Globus pallidus (tissue), 1 donor: Measurements from ENCODE around the gene KCNAB2.

Experiments used
- DNase-seq: peaks from one replicate; pipeline ENCODE4 v3.0.0-alpha.2; 2015; ENCODE audit warnings: low spot score

Gene KCNAB2

DNA sequence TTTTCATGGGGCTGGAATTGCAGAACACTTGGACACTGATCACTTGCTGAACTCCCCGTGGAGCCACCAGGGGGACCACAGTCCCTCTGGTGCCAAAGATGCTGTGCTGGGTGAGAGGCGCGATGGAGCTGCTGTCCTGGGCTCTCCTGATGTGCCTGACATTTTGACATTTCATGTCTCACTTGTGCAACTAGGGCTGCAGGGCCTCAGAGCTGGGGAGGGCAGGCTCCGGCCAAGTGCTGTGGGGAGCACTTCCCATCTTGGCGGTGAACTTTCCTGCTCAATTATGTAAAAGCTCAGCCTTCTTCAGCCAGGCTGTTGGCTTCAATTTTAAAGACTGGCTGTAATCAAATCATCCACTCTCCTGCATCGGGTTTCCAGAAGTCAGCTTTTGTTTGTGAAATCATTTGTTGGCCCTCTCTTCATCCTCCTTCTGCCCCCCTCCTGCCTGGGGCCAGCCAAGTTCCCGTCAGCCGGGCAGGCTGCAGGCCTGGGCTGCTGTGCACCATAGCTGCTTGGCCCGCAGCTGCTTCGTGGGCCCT is 36.8 kb downstream of the KCNAB2 start:
- DNase-seq, result no peak

DNA sequence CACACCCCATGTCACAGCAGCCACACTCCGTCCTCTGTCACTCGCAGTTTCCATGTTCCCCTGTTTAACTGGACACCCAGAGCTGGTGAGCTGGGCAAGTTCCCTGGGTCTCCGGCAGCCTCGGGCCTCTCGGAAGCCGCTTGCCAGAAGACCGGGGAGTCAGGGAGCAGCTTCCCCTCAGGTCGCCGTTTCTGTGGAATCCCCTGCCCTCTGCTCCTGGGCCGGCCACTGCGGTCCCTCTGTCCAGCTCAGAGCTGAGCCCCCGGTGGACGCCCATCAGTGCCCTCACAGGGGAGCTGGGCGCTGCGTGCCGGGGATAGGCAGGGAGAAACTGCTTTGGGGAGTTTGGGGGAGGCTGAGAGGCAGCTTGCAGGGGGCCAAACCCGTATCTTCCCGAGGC is 37.7 kb downstream of the KCNAB2 start:
- DNase-seq, result no peak

- DNase-seq, result no peak
Measured at GRCh38 chr1:6083801-6084446, 38.2 kb downstream of the KCNAB2 start.

GRCh38 chr1:6084781-6085495 is 39.2 kb downstream of the KCNAB2 start:
- DNase-seq, result no peak

GRCh38 chr1:6085666-6086065 is 40.0 kb downstream of the KCNAB2 start:
- DNase-seq, result no peak

GRCh38 chr1:6086358-6086757 is 40.7 kb downstream of the KCNAB2 start:
- no peak for DNase-seq

DNA sequence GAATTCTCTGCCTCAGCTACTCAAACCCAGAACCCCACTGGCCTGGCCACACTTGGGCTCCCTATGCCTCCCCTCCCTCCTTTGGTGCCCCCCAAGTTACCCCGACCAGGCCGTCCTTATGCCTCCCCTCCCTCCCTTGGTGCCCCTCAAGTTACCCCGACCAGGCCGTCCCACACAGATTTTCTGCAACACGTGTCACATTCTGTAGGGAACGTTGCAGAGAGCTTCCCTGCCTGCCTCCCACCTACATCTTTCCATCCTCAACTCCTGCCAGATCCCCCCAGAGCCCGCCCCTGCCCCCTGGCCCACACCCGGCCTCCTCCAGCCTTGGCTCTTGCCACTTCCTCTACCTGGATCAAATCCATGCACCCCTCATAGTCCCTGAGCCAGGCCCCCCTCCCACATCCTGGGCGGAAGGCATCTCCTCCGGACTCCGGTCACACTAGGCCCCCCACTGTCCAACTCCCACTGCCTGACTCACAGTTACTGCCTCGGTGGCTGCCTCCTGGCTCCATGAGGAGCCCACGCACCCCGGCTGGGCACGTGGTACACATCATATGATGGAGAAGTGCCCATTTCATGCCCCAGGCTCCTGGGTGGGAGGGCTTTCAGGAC is 41.2 kb downstream of the KCNAB2 start:
- no peak for DNase-seq

- DNase-seq, result no peak
Measured at GRCh38 chr1:6087377-6087772, 41.7 kb downstream of the KCNAB2 start.

GRCh38 chr1:6087958-6088357 is 42.3 kb downstream of the KCNAB2 start:
- no peak for DNase-seq

DNA sequence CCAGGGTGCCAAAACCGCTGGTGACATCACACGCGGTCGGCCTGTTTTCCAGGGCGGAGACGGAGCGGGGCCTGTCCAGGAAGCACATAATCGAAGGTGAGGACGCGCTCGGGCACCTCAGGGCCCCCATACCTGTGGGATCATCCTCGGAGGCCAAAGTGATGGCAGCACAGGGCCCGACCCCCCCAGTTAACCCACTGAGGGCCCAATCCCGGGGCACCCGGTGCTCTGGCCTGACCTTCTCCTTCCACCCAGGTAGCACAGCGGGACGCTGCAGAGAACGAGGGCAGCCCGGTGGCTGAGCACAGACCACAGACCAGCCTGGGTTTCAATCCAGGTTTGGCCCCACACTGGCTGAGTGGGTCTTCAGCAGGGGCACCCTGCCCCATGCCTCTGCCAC is 43.3 kb downstream of the KCNAB2 start:
- DNase-seq, result no peak

DNA sequence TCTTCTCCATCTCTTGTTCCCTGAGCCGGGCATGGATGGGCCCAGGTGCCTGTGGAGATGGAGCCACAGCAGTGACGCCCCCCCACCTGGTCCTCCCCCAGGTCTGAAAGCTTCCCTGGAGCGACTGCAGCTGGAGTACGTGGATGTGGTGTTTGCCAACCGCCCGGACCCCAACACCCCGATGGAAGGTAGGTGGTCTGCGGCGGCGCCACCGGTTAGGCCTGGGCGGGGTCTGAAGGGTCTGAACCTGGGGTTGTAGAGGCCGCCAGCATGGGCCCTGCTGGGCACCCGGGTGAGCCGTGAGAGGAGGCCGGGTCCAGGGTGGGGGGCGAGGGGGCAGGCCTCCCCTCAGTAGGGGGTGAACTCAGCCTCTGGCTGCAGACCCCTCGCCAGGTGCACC is 44.6 kb downstream of the KCNAB2 start:
- no peak for DNase-seq

- DNase-seq, result no peak
Measured at GRCh38 chr1:6090996-6091822, 45.5 kb downstream of the KCNAB2 start.

DNA sequence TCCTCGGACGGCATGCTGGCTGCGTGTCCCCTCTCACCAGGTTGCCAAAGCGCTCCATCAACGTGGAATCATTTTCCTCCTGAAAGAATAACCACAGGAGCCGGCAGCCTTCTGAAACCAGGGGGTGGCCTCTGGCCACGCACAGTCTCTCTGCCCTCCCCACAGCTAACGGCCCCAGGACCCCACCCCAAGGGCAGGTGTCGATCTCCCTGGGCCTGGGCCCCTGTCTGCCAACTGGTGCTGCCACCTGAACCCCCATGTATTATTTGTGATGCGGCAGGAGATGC is 46.1 kb downstream of the KCNAB2 start:
- DNase-seq, result no peak

DNA sequence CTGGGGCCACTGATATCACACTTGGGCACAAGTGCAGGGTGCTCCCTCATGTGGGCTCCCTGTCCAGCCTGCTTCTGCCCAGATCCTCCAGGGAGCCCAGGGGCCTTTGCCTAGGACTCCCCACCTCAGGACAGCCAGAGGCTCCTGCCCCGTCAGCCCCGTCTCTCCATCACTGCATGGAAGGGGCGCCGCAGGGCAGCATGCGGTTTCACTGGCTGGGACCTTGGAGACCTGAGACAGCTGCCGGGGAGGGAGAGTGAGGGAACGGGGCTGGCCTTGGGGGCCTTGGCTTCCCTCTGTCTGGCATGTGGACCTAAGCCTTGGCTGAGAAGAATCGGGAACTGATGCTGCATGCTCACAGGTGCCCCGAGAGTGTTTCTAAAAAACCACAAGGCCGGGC is 46.5 kb downstream of the KCNAB2 start:
- DNase-seq, result no peak

DNA sequence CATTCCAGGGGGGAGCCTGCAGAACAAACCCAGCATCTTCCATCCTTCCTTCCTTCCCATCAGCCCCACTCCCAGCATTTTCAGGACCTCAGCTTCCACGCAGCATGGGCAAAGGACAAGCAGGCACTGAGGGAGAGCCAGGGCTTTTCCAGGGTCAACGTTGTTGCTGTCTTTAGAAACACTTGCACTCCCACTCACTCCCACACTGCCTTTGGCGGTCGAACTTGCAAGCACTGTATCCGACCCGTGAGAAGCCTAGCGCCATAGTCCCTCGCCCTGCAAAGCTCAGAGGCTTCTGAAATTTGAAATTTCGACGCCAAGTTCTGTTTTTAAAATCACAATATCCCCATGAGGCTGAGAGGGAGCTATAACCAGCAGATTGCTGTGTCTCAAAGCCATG is 47.4 kb downstream of the KCNAB2 start:
- no peak for DNase-seq

GRCh38 chr1:6093611-6094010 is 47.9 kb downstream of the KCNAB2 start:
- DNase-seq, result no peak

GRCh38 chr1:6094246-6094645 is 48.6 kb downstream of the KCNAB2 start:
- DNase-seq, result no peak

DNA sequence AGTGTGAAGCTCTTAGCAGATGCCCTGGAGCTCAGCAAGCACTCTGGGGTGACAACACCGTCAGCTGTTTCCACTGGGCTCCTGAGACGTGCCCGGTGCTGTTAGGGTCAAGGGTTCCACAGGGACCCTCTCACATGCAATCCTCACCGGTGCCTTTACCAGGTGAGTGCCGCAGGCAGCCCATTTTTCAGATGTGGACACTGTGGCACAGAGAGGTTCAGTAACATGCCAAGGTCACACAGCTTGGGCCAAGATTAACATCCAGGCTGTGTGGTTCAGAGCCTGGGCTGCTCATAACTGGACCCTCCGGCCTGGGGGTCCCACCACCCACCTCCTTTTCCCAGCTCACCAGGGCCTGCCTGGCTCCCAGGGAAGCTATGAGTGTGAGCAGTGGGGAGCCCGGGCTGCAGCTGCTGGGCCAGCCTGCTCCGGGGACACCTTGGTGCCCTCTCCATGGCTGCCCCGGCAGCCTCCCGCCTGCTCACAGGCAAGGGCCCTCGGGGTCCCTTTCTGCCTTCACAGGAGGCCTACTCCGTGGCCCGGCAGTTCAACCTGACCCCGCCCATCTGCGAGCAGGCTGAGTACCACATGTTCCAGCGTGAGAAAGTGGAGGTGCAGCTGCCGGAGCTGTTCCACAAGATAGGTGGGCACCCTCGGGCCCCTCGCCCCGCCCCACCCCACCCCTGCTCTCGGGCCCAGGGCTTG is 49.3 kb downstream of the KCNAB2 start:
- DNase-seq, result no peak

DNA sequence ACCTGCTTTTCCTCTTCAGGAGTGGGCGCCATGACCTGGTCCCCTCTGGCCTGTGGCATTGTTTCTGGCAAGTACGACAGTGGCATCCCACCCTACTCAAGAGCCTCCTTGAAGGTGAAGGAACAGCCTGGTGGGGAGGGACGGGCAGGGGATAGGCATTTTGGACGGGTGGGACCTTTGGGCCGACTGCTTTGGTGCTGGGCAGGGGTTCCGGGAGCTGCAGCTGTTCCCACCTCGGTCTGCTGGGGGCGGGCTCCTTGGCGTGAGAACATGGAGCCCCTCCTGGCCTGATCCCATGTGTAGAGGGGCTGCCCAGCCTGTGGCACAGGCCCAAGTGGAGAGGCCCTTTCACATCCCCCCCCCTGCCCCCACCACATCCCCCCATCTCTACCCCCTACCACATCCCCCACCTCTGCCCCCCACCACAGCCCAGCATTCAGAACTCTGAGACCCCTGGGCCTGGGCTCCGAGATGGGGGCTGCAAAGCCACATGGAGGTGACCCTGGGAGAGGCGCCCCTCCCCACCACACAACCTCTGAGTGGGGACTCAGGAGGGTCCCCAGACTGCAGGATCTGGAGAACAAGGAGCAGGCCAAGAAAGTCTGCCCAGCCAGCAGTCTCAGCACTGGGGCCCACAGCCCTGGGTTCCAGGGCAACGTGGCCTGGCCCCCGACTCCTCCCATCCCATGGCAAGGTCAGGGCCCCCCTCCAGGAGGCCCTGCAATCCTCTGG is 50.0 kb downstream of the KCNAB2 start:
- DNase-seq, result no peak

- no peak for DNase-seq
Measured at GRCh38 chr1:6096243-6097116, 50.8 kb downstream of the KCNAB2 start.
